Stimulated activated naive CD4-positive, alpha-beta T cell (primary cell): ENCODE data around the gene IFFO2.

Source experiments
- DNase-seq, 6 experiments: peaks; one replicate each; lab custom pipeline; 2025; lab: John Stamatoyannopoulos, UW

Gene IFFO2

GRCh38 chr1:18956193-18957135, at the start of gene IFFO2:
Gene IFFO2, minus strand, starts transcription at chr1:18956676. Its CDS starts 344 bp downstream, at chr1:18956332.
- peak; percentile 92 to 98 (median 98) for DNase-seq

DNA sequence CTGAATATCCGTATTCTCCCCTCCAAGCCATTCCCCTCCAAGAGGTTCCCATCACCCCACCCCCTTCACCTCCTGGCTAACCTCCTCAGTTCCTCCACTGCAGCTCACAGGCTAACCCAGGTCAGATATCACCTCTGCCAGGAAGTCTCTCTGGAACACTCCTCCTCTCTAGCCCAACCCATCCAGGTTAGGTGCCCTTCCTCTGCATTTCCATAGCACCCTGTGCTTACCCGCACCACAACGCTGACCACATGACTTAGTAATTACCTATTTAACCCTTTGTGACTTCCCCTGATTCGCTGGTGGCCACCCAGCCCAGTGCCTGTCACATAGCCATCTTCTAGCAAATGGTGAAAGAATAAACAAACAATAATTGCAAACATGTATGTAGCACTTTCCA, 49.5 kb upstream of the IFFO2 start:
- DNase-seq, result no peak

DNA sequence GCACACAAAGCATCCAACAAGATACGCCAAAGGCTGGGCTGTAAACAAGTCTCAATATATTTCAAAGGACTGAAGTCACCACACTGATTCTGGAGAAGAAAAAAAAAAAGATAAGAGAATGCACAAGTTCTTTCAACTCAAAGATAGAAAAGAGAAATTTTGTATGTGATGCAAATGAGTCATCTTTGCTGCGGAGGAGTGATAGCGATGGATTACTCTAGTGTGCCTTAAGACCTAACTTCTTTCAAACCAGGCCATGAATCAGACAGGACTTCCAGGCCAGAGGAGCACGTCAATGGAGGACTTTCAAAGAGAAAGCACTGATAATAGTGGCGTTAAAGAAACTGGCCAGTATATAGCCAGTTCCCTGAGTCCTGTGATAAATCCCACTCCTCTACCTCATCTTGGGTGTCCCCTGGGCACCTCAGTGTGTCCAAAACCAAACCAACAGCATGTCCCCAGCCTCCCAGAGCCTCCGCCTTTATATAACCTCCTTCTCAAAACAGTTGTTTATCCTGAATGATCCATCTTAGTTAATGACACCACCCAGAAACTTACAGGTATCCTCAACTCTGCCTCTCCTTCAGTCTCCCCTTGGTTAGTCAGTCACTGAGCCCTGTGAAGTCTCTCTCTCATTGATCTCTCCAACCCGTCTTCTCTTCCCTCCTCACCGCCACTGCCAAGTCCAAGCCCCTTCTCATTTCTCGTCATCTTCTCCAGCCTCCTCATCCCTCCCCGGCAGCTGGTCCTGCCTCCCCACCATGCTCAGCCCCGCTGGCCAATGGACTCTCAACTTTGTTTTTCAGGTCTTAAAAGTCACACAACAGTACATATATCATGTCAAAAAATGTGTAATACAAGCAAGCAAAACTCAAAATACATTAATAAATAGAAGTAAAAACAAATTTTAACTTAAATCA, 47.2 kb upstream of the IFFO2 start:
- DNase-seq, result no peak

GRCh38 chr1:19000065-19000464, 43.6 kb upstream of the IFFO2 start:
- DNase-seq, result no peak

- no peak for DNase-seq
These were observed 42.9 kb upstream of the IFFO2 start for GRCh38 chr1:18999359-18999758.

DNA sequence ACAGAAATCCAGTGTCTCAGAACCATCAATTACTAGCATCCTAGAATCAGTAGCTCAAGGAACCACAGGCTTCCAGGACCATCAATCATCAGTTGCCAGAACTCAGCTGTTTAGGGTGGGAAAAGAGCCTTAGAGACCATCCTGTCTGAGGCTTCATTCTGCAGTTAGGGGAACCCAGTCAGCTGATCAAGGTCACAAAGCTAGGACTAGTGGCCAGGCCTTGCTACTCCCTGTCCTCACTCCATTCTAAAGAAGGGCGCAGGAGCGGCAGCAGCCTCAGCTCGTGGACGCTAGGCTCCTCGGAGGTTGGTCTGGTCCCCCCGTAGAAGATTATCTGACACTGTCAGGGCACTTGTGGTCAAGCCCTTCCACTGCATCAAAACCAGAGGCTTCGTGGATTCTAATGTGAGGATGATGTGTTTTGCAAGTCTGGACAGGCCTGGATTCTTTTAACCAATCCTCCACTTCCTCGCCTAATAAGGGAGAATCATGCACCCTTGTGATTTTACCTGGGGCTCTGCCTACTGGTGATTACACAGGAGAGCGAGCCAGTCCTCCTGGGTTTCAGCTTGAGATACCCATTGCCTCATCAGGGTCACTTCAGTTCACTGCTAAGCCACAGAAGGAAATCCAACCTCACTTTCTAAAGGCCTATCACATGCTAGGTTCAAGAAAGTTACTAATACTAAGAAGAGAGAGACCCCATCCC, 41.7 kb upstream of the IFFO2 start:
- no peak for DNase-seq

- DNase-seq, result no peak
These were observed 41.0 kb upstream of the IFFO2 start for GRCh38 chr1:18997508-18997907.

GRCh38 chr1:18996548-18997177, 40.2 kb upstream of the IFFO2 start:
- DNase-seq, result no peak

- no peak for DNase-seq
These were observed 37.9 kb upstream of the IFFO2 start for GRCh38 chr1:18994381-18994780.

GRCh38 chr1:18992646-18993045, 36.2 kb upstream of the IFFO2 start:
- no peak for DNase-seq

DNA sequence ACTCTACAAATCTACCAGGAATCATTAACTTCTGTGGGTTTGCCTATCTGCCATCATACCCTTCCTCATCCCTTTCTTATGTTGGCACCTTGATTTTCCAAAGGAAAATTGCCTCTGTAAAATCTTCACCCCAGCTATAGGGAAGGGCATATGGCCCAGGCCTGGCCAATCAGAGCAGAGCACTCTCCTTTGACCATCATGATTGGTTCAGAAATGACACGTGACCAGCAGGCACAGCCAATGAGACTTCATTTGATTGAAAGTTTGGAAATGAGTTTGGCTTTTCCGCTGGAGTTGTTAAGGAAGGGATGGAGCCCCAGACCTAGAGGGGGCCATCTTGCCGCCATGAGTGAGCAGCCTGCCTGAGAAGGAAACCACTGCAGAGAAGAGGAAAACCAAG, 35.1 kb upstream of the IFFO2 start:
- DNase-seq, result no peak

GRCh38 chr1:18989896-18990295, 33.4 kb upstream of the IFFO2 start:
- DNase-seq, result no peak

DNA sequence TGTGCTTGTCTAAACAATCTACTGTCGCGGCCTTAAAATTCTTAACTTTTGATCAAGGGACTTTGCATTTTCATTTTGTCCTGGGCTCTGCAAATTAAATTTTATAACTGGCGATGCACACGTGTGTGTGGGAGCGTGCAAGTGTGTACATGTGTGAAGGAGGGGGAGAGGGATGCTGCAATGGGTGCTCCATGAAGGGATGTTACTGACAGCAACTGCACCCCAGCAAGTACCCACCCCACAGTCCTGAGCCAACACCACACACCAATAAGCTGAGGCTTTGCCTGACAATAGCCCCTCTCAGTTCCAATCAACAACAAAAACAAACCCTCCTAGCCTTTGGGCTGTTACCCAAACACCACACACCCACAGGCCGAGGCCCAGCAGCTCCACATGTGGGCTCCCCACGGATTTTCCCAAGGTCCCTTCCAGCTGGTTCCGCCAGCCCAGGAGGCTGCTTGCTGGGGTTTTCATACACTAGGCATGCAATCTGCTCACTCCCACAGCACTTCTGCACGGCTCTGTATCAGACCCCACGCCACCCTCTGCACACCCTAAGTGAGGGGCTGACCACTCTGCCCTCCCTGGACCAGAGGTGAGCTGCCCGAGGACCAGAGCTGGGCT, 32.8 kb upstream of the IFFO2 start:
- no peak for DNase-seq

- DNase-seq, result no peak
These were observed 24.8 kb upstream of the IFFO2 start for GRCh38 chr1:18981242-18981641.

DNA sequence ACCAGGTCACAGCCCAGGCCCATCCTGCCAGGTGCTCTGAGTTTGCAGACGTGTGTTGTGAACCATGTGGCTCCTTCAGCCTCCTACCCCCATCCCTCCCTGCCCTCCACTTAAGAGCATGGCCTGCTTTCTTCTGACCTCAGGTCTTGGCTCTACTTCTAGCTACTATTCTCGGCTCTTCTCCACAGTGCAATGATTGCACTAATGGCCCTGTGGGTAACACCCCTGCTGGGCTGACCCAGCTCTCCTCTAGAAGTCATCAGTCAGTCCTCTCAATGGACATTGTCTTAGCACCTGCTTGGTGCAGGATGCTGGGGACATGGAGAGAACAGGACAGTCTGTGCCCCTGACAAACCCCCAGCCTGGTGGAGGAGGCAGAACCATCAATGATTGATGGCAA, 22.2 kb upstream of the IFFO2 start:
- no peak for DNase-seq

DNA sequence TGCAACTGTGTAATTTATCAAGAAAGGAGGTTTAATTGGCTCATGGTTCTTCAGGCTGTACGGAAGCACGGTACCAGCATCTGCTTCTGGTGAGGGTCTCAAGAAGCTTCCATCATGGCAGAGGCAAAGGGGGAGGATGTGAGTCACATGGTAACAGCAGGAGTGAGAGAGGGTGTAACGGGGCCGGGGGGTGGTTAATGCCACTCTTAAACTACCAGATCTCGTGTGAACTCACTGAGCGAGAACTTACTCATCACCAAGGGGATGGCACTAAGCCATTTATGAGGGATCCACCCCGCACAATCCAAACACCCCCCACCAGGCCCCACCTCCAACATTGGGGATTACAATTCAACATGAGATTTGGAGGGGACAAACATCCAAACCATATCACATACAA, 21.0 kb upstream of the IFFO2 start:
- DNase-seq, result no peak

DNA sequence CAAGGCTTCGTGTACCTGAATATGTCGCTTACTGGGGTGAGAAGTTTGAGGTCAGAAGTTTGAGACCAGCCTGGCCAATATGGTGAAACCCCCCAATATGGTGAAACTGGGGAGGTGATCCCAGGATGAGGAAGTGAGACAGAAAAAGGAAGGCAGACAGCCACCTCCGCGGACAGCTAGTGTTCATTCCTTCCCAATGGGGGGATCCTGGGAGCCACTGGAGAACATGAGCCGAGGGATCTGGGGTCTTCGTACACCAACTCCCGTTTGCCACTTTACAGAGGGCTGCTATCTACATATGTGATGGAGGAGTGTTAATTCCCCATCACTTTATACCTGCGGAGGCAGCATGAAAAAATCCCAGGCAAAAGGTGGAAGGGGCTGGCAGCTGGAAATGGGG, 19.6 kb upstream of the IFFO2 start:
- DNase-seq, result no peak

DNA sequence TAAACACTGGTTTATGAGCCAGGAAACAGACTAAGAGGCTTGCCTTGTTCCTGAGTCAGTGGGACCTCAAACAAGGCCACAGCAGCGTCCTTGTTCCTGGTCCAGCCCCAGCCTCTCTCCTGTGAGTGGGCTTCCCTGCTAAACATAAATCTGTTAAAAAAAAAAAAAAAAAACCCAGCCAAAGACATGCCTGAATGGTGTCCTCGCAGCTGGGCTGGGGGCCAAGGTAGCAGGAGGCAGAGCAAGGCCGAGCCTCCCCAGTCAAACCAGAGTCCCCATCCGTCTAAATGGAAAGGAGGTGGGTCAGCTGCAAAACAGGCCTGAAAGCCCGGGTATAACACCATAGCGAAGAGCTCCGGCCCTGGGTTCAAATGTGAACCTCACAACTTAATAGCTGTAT, 18.1 kb upstream of the IFFO2 start:
- no peak for DNase-seq

GRCh38 chr1:18974005-18974404, 17.5 kb upstream of the IFFO2 start:
- DNase-seq, result no peak

DNA sequence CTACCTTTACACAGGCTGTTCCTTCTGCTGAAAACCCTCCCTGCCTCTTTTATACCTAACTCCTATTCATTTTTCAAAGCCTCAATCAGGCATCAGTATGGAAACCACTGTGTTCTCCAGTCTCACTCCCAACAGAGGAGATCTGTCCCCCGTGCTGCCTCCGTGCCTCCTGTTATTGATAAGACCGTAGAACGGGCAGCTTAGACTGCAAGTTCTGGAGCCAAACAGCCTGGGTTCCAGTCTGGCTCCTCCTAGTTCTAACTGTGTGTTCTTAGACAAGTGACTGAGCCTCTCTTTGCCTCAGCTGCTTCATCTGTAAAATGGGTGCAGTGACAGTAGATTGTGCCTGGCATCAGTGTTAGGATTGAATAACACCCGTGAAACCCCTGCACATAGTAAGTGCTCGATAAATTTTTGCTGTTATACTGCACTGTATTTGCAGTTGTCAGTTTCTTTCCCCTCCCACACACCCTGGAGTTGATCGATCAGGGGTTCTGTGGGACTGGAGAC, 17.0 kb upstream of the IFFO2 start:
- DNase-seq, result no peak

- no peak for DNase-seq
These were observed 16.5 kb upstream of the IFFO2 start for GRCh38 chr1:18972991-18973390.
